CD4-positive, alpha-beta T cell treated with Interleukin-10 for 1 hour (primary cell): ENCODE results near the gene ACVR2B.

ENCODE experiments used
- DNase-seq: peaks from one replicate; pipeline ENCODE4 v3.0.0-alpha.2; 2020

The ACVR2B gene

GRCh38 chr3:38534180-38534579 lies 80.5 kb downstream of the ACVR2B start:
- no peak for DNase-seq

DNA sequence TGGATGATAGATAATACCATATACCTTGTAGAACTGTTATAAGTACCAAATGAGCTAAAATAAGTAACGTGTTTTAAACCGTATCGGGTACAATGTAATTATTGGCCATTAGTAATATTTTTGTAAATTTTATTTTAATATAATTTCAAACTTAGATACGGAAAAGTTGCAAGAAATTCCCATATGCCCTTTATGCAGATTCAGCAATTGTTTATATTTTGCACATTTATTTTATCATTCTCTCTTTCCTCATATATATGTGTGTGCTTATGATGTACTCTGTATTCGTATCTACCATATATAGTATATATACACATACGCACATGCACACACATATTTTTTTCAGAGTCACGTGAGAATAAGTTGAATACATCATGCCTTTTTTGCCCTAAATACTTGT lies 80.9 kb downstream of the ACVR2B start:
- DNase-seq: no peak

DNA sequence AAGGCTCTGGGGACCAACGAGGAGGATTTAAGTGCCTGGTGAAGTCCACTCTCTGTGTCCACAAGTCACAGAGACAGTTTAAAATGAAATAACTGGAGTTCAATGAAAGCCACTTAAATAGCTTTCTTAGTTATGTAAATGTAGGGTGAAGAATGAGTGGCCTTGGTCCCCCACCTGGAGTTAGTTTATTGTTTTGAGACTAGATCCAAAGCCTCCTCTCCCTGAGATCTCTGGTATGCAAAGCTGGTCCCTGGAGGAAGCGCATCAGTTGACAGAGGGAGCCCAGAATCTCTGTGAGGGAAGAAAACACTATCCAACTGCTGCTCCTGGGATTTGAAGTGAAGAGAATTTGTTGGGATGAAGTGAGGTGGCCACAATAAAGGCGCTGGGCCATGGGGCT lies 83.0 kb downstream of the ACVR2B start:
- no peak for DNase-seq

- DNase-seq: no peak
These were observed 85.2 kb downstream of the ACVR2B start for GRCh38 chr3:38538773-38539353.

GRCh38 chr3:38541806-38542205 lies 88.1 kb downstream of the ACVR2B start:
- DNase-seq: no peak
